ENCODE data around the gene ZNF292.
A peak's percentile ranks its signal among the peaks of the same experiment; 100 is the strongest.
"Not testable (repeated sequence)": the region's sequence is repeated elsewhere in the genome, so short reads cannot be mapped to it uniquely, and the experiment has no call there.

Gene ZNF292

DNA sequence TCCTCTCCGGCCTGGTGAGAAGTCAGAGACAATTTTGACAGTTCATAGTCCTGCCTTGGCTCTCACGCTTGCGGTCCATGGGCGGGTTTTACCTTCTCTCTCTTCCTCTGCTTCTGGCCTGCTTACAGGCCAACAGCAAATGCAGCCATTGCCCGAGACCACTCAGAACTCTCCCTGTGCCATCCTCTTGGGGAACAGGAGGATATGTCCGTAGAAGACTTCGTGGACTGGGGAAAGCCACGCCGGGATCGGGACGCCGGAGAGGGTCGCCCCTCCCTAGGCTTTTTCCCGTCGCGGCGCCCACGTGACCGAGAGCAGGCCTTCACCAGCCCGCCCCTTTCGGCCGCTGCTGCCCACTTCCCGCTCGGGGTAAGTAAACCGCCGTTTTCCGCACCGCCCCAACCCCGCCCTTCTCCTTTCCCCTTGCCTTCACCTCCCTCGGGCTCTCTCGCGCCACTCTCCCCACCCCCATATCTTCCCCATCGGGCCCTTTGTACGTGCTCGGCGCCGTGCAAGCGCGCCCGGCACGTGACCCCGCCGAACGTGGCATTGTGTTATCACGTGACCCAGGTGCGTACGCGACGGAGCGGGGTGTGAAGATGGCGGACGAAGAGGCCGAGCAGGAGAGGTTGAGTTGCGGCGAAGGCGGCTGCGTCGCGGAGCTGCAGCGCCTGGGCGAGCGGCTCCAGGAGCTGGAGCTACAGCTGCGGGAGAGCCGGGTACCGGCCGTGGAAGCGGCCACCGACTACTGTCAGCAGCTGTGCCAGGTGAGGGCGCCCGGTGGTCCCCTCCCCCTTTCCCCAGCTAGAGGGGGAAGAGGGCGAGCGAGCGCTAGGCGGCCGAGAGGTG is at the start of gene ZNF292:
TSS of gene ZNF292 (plus strand) at position 573 of the 849 bp plus-strand sequence. CDS start at position 600, 27 bp downstream.
- peak; percentile 84 to 92 (median 89) for DNase-seq

DNA sequence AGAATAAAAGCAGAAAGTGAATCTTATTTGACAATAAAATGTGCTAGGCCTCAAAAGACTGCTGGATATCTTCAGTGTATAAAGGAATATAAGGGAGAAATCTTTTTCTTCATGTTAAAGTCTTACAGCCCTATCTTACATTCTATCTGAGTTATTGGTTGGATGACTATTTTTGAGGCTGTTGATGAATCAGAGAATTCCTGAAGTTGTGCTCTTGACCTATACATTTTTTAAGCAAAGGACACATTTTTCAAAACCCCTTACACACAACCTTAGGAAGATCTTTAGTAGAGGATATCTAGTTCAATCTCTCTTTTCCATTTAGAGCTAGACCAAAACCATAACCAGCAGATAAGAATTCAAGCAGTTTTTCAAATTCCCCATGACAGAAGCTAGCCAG is 49.5 kb upstream of the ZNF292 start:
- no peak for DNase-seq

DNA sequence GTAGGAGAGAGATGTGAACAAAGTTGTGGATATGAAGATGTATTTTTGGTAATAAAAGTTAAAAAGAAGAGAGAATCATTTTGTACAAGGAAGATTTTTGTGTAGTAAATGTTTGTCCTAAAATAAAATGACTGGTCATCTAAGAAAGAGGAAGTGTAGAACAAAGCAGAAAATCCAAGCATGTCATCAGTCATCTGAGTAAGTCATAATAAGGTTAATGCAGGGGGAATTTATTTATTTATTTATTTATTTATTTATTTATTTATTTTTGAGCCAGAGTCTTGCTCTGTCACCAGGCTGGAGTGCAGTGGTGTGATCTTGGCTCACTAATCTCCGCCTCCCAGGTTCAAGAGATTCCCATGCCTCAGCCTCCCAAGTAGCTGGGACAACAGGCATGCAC is 44.7 kb upstream of the ZNF292 start:
- DNase-seq = peak; percentile 60 to 88 (median 86)

DNA sequence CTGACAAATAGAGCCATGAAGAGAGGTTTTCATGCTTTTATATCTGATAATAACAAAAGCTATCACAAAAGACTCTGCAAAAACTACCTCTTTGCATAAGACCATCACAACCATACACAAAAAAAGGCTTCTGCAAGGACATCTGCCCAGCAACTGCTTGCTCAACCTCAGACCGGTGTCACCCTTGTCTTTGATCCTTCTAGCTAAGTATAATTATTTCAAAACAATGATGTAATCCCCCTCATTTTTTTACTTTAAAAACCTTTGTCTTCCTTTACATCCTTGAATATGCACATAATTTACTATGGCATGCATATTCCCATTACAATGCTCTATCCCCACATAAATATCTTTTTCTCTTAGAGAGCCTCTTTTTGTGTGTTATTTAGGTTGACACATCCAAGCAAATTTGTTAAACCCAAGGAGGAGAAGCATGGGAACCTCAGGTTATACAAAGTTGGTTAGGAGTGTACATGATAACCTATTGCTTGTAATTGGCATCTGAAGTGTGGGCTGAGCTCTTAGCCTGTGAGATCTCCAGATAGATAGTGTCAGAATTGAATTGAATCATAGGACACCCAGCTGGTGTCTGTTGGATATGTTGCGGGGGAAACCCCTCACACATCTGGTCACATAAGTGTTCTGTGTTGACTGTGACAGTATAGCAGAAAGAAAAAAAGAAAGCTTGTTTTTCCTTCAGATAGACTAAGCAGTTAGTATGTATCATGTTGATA is 39.8 kb upstream of the ZNF292 start:
- DNase-seq = no peak

DNA sequence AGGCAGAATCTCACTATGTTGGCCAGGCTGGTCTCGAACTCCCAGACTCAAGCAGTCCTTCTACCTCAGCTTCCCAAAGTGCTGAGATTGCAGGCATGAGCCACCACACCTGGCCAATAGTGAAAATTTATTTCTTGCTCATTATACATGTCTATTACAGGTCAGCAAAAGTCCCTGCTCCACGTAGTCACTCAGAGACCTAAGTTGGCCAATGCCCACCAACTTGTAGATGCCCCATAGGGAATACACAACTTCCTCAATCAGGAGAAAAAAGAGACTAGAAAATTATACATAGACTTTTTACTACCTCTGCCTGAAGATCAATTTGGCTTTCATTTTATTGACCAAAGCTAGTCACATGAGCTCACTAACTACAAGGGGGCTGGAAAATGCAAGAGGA is 38.4 kb upstream of the ZNF292 start:
- no peak for DNase-seq

DNA sequence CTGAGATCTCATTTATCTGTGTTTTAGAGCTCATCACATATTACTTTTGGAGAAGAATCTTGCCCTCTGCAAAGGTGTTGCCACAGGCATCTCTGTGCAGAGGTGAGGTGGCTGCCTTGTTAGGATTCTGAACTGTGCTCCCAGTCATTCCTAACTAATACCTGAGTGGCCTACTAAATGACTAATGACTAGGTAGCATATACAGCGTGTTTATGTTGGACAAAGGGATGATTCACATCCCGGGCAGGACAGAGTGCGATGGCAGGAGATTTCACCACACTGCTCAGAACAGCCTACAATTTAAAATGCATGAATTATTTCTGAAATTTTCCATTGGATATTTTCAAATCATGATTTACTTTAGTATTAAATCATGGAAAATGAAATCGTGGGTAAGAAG is 37.3 kb upstream of the ZNF292 start:
- DNase-seq = no peak

DNA sequence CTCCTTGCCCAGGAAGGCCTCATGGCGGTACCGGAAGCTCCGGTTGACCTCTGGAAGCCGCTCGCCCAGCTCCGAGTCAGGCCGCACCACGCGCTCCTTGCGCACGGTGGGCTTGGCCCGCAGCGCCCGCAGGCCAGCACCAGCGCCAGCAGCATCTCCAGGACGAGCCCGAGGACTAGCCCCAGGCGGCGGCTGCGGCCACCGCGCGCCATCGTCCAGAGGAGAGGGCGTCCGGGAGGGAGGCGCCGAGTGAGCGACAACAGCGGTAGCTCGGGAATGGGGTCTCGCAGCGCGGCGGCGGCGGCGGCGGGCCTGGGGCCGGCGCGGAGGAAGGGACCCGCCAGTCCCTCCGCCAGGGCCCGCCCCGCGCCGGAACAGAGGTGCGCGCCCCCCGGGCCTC is 32.9 kb upstream of the ZNF292 start:
- no peak for DNase-seq

DNA sequence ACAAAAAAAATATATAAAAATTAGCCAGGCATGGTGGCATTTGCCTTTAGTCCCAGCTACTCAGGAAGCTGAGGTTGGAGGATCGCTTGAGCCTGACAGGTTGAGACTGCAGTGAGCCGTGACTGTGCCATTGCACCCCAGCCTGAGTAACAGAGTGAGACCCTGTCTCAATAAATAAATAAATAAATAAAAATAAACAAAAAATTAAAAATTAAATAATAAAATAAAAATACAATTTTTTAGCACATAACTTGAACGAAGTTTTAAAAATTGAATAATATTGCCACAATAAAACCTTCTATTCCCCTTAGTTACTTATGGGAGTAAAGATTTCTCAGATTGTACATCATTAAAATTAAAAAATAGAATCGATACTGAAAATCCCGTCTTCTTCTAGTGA is 31.3 kb upstream of the ZNF292 start:
- no peak for DNase-seq

DNA sequence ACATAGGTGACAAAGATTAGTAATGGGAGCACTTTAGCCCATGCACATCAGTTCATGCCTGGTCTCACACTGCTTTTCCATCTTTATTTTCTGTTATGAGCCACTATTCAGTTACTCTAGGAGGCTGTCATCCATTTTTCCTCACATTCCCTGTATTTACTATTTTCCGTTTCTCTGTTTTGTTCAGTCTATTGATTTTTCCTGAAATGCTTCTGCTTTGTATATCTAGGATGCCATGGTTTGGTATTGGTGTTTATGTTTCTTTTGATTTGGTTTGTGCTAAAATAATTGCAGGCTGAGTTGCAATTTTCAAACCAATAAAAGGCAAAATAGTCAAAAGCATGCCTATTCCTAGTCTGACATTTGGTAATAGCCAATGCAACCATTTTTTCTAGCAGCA is 28.9 kb upstream of the ZNF292 start:
- no peak for DNase-seq

DNA sequence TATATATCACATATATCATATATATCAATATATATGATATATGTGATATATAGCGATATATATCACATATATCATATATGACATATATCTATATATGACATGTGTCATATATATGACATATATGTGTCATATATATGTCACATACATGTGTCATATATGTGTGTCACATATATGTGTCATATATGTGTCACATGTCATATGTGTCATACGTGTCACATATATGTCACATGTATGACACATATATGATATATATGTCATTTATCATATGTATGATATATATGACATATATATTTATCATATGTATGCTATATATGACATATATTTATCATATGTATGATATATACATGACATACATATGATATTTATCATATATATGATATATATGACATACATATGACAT is 27.6 kb upstream of the ZNF292 start:
- DNase-seq = no peak

DNA sequence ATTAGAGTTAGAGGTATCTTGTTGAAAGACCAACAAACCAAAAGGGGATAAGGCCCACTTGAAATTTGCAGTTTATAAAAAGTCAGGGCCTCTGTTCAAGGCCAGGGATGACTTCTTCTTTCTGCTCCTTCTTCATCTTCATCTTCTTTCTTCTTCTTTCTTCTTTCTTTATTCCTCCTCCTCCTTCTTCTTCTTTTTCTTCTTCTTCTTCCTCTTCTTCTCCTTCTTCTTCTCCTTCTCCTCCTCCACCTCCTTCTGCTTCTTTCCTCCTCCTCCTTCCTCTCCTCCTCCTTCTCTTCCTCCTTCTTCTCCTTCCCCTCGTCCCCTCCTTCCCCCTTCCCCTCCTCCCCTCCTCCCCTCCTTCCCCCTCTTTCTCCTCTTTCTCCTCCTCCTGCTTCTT is 18.4 kb upstream of the ZNF292 start:
- DNase-seq = no peak

DNA sequence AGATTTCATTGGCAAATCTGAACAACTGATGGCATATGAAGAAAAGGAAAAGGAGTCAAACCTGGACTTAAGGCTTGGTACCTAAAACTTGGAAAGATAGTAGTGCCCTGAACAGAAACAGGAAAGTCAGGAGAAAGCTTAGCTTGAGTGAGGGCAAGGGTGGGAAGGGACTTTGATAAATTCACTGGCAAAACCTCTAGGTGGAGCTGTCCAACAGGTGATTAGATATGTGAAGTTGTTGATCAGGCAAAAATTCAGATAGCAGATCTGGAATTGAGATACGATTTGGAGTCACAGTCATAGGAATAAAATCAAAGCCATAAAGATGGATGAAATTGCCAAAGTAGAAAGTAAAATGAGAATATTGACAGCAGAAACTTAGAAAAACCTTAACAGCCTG is 16.1 kb upstream of the ZNF292 start:
- DNase-seq = peak; percentile 70 to 79 (median 74)

DNA sequence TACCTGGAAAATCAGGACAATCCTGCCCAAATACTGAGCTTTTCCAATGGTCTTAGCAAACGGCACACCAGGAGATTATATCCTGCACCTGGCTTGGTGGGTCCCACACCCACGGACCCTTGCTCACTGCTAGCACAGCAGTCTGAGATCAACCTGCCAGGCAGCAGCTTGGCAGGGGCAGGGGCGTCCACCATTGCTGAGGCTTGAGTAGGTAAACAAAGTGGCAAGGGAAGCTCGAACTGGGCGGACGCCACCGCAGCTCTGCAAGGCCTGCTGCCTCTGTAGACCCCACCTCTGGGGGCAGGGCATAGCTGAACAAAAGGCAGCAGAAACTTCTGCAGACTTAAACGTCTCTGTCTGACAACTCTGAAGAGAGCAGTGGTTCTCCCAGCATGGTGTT is 15.4 kb upstream of the ZNF292 start:
- DNase-seq = not testable (repeated sequence)

DNA sequence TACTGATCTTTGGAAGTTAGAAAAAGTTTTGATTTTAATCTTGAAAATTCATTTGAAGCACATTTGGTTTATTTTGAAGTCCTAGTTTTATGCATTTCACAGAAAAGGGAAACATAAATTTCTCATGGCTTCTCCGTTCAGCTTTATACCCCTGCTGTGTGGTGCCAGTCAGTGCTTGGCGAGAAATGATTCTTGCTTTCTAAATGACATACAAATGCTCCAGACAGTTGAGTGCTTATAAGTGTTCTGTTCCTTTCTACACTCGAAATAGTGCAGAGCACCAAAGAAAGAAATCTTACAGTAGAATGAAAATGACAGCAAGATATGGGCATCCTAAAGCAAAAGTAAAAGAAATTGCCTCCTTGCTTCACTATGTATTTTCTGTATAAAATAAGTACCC is 9.0 kb upstream of the ZNF292 start:
- DNase-seq = no peak

DNA sequence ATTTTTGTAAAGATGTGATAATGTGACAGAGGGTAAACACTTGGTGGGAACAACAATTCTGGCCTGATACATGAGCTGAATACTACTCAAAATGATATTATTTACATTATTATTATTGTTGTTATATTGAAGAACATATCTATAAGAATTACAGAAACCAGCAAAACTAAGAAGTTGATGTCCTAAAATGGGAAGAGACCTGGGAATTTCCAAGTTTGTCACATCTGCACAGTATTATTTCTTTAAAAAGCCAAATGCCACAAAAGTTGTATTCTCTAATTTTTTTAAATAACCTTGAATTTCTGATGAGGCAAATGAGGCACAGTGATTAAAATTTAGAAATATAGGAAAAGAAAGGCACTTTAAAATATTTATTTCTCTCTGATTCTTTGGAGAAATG is 5.0 kb upstream of the ZNF292 start:
- peak; percentile 26 to 61 (median 54) for DNase-seq

DNA sequence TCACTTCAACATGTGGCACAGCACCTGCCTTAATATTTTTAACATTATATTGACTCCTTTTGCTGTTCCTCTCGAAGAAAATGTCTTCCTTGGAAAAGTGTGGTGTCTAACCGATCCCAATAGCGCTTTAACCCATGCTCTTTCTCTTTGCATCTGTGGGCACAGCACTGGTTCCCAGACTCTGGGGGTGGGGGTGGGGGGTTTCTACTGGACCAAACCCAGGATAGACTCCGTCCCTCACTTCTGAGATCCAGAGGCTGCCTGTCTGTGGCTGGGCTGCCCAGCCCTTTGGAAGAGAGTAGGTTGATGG is 3.9 kb upstream of the ZNF292 start:
- DNase-seq = no peak

DNA sequence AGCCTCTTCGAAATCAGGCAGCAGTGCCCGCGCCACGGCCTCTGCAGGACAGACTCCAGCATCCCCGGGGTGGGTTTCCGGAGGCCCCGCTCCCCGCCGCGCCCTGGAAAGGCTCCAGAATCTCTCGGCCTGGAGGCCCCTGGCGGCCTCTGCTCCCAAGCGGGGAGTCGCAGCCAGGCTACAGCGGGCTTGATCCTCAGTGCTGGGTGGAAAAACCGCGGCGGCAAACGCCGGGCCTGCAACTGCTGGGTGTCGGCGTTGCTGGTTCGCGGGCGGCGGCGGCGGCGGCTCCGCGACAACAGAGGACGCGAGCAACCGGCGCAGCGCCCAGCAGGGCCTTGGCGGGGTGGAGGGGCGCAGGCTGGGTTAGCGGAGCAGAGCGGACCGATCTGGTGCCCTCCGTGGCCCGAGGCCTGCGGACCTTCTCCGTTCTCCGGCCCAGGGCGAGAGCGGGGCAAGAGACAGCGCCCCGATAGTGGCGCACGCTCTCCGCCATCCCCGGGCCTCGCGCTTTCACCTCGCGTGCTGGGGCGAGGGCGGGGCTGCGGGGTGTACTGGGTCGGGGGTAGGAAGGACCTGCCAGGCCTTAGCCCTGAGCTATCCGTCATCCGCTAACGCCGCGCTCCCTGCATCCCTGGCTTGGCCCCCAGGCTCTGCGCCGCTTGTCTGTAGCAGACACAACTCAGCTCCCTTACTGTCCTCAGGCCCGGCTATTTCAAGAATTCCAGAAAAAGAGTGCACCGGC is 3.4 kb upstream of the ZNF292 start:
- peak; percentile 50 to 68 (median 57) for DNase-seq

DNA sequence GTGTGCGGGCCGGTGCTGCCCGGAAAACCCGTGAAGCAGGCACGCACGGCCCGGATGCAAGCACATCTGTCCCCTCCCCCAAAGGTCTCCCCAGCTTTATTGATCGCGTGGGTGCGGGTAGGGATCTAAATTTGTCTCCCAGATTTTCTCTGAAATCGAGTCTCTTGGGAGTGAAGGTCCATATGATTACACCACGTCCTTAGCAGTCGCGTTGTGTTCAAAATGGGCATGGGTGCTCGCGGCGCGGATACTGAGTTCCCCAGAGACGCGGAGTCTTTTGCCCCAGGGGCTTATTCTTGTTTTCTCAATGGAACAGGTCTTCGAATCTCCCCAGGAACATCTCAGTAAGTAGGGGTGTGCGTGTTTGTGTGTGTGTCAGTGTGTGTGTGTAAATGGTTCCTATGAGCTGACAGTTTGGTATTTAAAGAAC is 2.8 kb upstream of the ZNF292 start:
- peak in 1 of 3 donors; percentile 1 for DNase-seq

DNA sequence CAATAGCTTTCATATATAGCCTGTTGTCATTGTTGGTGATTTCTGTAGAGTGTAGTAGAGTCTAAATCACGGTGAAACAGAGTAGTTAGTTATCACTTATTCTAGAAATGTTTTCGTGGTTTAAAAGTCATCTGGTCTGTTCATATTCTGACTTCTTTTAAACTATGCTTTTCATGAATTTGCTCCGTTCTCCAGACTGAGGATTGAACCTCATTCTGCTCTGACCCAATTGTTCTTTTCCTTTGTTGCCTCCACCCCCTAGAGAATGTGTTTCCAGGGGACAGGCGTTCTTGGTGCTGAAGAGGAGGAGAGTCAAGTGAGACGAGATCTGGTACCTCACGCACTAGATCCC is 748 bp upstream of the ZNF292 start:
- DNase-seq = no peak

DNA sequence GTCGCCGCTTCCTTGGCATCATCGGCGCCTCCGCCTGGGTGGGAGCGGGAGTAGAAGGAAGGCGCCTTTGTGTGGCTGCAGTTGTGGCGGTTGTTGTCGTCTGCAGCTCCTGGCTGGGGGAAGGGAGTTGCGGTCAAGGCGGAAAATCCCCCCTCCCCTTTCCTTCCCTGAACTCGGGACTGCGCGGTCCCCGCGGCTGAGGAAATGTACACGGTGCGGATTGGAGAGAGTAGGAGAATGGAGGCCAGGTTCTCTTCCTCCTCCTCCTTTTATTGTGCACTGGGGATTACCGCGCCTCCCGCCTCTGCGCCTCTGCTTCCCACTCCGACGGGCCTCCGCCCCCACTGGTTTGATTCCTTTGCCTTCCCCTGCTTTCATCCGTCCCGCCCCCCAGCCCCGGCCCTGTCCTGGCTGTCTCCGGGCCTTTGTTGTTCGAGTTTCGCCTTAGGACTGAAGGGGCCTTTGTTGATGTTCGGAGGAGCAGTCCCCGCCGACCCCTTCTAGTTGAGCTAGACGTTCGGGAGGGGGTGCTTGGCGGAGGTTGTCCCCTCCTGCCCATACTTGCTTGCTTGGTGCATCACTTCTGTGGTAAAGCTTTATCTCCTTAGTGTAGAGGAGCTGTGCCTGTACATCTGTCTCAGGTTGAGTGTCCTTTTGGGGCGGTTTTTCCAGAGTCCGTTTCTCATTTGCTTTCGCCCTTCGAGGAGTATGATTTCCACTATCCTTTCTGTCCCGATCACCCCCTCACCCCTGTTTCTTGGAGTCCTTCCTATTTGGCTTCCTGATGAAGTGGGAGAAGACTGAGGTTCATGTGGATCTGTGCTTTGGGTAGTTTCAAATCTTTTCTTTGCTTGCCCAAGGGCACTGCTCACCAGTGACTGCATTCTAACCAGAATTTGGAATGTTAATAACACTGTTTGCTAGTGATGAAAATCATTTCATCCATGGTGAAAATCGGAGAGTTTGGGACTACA is 764 bp downstream of the ZNF292 start:
- peak; percentile 69 to 79 (median 74) for DNase-seq

DNA sequence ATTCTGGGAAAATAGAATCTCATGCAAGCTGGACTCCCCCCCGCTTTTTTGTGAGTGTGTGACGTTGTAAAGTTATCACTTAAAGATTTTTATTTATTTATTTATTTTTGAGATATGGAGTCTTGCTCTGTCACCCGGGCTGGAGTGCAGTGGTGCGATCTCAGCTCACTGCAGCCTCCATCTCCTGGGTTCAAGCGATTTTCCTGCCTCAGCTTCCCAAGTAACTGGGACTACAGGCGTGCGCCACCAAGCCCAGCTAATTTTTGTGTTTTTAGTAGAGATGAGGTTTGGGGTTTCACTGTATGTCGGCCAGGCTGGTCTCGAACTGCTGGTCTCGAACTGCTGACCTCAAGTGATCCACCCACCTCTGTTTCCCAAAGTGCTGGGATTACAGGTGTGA is 2.2 kb downstream of the ZNF292 start:
- not testable (repeated sequence) for DNase-seq

DNA sequence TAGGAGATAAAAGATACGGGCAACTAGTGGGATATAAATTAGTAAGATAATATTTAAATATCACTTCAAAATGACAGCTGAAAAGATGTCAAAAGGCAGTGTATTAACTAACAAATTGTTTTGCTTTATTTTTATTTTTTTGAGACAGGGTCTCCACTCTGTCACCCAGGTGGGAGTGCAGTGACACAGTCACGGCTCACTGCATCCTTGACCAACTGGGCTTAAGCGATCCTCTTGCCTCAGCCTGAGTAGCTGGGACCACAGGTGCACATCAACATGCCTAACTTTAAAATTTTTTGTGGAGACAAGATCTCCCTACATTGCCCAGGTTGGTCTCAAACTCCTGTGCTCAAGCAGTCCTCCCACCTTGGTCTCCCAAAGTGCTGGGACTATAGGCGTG is 5.9 kb downstream of the ZNF292 start:
- DNase-seq = no peak

DNA sequence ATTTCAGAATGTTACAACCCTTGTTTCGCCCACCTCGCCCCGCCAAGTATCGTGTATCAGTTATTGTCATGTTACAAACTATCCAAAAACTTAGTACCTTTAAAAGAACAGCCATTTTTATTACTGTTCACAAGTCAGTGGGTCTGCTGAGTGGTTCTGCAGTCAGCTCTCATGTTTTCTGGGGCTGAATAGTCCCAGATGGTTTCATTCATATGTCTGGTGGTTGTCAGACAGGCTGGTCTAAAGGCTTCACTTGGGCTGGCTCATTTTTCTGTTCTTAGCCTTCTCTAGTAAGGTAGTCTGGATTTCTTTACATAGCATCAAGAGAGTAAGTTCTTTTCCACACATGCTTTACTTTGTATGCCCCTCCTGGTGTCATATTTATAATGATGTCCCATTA is 8.6 kb downstream of the ZNF292 start:
- DNase-seq = no peak

All from suppressor macrophage treated with lipopolysaccharide for 1 hour (primary cell).